A549 treated with CpdA at 1 μM for 4 hours (cell line): ENCODE data around the gene ATP10A. TPM values are rescaled to one million over a fixed set of nuclear protein-coding genes. Genes with fewer than 3 reads are reported as not detected.

Experiments used
- total RNA-seq: library from RNA; stranded (reverse); fragments of 200-300 nt; extraction: Qiagen RNA extraction; gene quantifications from 5 replicates; pipeline ENCODE4 v1.2.3, GENCODE V29; 2022; ENCODE audit warnings: low read depth

The ATP10A gene
- total RNA-seq = 6.2 to 7.0 TPM (median 6.7 TPM) in 5 replicates

GRCh38 chr15:25863111-25863967 is at the start of gene ATP10A:
TSS of gene ATP10A (minus strand) at chr15:25863327. CDS start at chr15:25863096, 231 bp downstream.

